Mesothelial cell of epicardium (in vitro differentiated cells): ENCODE results near the gene CTTNBP2NL. TPM values are rescaled to one million over a fixed set of nuclear protein-coding genes. Genes with fewer than 3 reads are reported as not detected.
A peak's percentile ranks its signal among the peaks of the same experiment; 100 is the strongest.

Source experiments
- DNase-seq, 2 experiments: peaks; one replicate each; pipeline ENCODE4 v3.0.0; 2021; ENCODE audit warnings: low spot score in 2 of 2; ENCODE audit not compliant: unreplicated experiment in 2 of 2
- H3K27ac Mint-ChIP-seq: 2 replicates; pipeline ENCODE4 v1.8.0; 2021; ENCODE audit warnings: mixed read lengths
- H3K27me3 Mint-ChIP-seq: 2 replicates; pipeline ENCODE4 v1.8.0; 2021; ENCODE audit warnings: low read depth, mixed read lengths
- H3K36me3 Mint-ChIP-seq: 2 replicates; pipeline ENCODE4 v1.8.0; 2021; ENCODE audit warnings: mixed read lengths
- H3K4me1 Mint-ChIP-seq: 2 replicates; pipeline ENCODE4 v1.8.0; 2021; ENCODE audit warnings: mixed read lengths
- H3K4me3 Mint-ChIP-seq: 2 replicates; pipeline ENCODE4 v1.8.0; 2021; ENCODE audit warnings: mild to moderate bottlenecking, moderate library complexity, mixed read lengths
- H3K9me3 Mint-ChIP-seq: 2 replicates; pipeline ENCODE4 v1.8.0; 2021; ENCODE audit warnings: mixed read lengths
- total RNA-seq: library from RNA; stranded (reverse); gene quantifications from 3 replicates; pipeline ENCODE4 v1.2.1, GENCODE V29; 2021
- TF ChIP-seq, protein P1 (sequence below): fragments of 200-600 bp; sonication (generic); IDR thresholded peaks from one replicate; pipeline ENCODE4 v1.5.0; 2021; ENCODE audit warnings: antibody characterized with exemption; ENCODE audit not compliant: unreplicated experiment

CTTNBP2NL gene
- total RNA-seq, 1 donor from 2014 or later: 65.4 TPM

DNA sequence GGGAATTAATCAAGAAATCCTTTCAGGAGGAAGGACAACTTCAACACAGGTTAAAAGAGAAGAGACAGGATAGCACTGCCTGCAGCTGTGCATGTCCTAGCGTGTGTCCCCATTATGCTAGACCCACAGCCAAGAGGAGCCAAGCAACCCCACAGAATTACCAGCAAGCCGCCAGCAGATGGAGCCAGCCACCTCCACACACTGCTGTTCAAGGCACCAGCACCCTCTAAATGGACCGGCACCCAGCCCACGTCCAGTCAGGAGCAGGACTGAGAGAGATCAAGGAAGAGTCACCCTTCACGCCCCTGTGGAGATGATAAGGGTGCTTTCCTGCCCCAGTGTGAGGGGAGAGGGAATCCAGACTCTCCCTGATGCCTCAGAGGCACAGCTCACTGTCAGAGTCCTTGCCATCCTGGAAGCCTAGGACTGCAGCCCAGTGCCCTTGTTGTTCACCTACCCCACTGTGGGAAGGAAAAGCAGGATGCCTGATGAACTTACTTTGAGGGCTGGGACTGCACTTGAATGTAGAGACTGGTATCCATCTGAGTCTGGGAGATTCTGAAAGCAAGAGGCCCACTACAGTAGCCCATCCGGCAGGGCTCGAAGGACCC lies 37.1 kb upstream of the CTTNBP2NL start:
- peaks cover 19% of the 10 kb centered on the region for H3K4me1 Mint-ChIP-seq
- H3K36me3 Mint-ChIP-seq: no peaks in the 10 kb centered on the region
- DNase-seq: peak in 1 of 2 experiments; percentile 56
- peaks cover 12% of the 10 kb centered on the region for H3K27me3 Mint-ChIP-seq
- TF ChIP-seq, protein P1, sequence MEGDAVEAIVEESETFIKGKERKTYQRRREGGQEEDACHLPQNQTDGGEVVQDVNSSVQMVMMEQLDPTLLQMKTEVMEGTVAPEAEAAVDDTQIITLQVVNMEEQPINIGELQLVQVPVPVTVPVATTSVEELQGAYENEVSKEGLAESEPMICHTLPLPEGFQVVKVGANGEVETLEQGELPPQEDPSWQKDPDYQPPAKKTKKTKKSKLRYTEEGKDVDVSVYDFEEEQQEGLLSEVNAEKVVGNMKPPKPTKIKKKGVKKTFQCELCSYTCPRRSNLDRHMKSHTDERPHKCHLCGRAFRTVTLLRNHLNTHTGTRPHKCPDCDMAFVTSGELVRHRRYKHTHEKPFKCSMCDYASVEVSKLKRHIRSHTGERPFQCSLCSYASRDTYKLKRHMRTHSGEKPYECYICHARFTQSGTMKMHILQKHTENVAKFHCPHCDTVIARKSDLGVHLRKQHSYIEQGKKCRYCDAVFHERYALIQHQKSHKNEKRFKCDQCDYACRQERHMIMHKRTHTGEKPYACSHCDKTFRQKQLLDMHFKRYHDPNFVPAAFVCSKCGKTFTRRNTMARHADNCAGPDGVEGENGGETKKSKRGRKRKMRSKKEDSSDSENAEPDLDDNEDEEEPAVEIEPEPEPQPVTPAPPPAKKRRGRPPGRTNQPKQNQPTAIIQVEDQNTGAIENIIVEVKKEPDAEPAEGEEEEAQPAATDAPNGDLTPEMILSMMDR: peak; percentile 39
- H3K27ac Mint-ChIP-seq: no peak overlapping the region
- H3K9me3 Mint-ChIP-seq: no peaks in the 10 kb centered on the region
- no peak overlapping the region for H3K4me3 Mint-ChIP-seq

DNA sequence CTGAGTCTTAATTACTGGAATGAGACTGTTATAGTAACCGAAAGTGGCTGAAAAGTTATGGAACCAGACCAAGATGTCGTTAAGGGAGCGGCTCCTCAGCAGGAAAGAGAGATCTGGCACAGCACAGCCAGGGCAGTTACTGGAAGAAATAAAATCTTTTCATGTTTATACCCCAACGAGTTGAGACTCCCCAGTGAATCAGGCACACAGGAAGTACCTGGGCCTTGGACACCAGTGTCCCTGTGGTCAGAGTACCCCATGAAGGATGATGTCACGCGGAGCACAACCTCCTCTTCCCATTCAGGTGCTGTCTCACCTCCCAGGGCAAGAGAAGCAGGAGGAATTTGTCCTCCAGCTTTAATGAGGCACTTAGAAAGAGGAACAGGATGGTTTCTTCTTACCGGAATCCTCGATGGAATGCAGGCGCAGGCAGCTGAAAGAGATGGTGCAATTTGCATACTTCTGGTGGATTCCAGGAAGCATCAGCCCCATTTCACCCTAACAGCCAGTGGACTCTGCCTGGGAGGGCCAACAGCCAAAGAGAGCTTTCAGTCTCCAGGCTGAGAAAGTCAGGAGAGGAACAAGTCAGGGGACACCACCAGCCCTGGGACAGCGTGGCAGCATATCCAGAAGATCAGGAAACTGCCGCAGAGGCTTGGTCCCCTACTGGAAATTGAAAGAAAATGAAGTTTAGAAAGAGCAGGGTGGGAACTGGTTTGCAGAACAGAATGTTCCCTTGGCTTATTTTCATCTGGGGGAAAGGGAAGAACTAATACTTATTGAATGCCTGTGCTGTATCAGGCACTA lies 35.9 kb upstream of the CTTNBP2NL start:
- H3K27me3 Mint-ChIP-seq: peaks cover 9% of the 10 kb centered on the region
- H3K4me1 Mint-ChIP-seq: peaks cover 19% of the 10 kb centered on the region
- no peak for DNase-seq
- H3K27ac Mint-ChIP-seq: peak overlapping the region; percentile 84
- TF ChIP-seq, protein P1: no peak
- H3K9me3 Mint-ChIP-seq: no peaks in the 10 kb centered on the region
- H3K4me3 Mint-ChIP-seq: no peak overlapping the region
- no peaks in the 10 kb centered on the region for H3K36me3 Mint-ChIP-seq

DNA sequence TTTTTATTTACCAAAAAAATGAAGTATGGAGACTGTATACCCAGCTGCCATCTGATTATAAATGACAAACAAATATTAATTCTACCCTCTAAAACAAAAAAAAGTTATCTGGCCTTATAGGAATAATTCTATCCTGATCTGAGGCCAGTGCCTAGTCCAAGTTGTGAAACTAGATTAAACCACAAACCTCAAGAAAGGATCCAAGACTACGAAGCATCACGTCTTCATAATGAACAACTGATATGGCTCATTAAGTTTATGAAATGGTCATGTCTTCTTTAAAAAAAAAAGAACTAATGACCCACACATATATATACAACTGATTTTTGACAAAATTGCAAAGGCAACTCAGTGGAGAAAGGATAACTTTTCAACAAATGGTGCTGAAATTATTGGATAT lies 32.4 kb upstream of the CTTNBP2NL start:
- H3K27me3 Mint-ChIP-seq: peaks cover 19% of the 10 kb centered on the region
- H3K4me1 Mint-ChIP-seq: peaks cover 19% of the 10 kb centered on the region
- no peak overlapping the region for H3K4me3 Mint-ChIP-seq
- H3K9me3 Mint-ChIP-seq: no peaks in the 10 kb centered on the region
- TF ChIP-seq, protein P1: no peak
- no peak for DNase-seq
- no peaks in the 10 kb centered on the region for H3K36me3 Mint-ChIP-seq
- H3K27ac Mint-ChIP-seq: no peak overlapping the region

DNA sequence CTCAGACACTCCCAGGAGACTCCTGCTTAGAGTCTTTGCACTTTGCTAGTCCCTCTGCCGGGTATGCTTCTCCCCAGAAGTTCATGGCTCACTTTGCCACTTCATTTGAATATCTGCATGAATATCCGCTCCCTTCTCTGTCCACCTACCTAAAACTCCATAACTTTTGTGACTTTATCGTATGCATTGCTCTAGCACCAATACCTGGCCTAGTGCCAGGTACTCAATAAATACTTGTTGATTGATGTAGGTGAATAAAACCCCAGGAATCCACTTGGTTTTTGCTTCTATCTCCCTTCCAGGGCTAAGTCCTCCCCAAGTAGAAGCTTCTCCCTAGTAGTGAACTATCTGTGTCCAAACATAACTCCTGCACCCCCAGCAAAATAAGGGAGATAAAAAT lies 27.8 kb upstream of the CTTNBP2NL start:
- Mint-ChIP-seq H3K27ac (no peak overlapping the region), H3K36me3 (no peaks in the 10 kb centered on the region), H3K9me3 (no peaks in the 10 kb centered on the region), H3K4me1 (peaks cover 6% of the 10 kb centered on the region), H3K27me3 (peaks cover 46% of the 10 kb centered on the region), H3K4me3 (no peak overlapping the region)
- DNase-seq: no peak
- TF ChIP-seq, protein P1: no peak

DNA sequence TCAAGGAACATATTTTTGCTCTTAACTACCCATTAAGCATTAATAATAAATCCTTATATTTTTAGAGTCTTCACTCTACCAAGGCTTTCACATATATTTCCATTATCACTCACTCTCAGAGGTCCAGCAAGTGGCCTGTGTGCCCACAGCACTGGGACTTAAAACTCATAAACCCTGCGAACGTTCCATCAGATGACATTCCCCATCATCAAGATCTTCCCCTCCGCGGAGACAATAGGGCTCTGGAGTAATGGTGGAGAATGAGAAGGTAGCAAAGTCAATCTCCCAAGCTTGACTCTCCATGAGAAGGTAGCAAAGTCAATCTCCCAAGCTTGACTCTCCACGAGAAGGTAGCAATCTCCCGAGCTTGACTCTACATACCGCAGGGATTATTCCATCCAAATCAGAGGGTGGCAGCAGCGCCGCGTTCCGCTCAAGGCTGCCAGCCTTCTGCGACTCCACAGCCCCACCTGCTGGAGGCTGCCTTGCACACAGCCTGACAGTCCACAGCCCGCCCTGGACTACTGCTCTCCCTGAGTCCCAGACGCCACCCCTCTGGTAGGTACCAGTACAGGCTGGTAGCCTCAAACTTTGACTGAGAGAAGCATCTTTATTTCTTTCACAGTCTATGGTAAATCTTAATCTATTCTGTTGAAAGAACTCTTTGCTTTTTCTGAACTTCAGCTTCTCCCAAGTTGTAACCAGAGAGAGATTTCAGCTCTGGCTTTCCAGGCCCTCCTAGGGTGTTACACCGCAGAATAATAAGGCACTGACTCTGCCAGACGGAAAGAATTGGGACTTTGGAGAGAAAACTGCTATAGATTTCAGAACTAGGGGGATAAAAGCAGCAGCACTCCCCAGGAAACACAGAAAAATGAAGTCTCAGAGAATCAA lies 26.4 kb upstream of the CTTNBP2NL start:
- no peak overlapping the region for H3K4me3 Mint-ChIP-seq
- H3K9me3 Mint-ChIP-seq: no peaks in the 10 kb centered on the region
- peaks cover 6% of the 10 kb centered on the region for H3K4me1 Mint-ChIP-seq
- H3K27me3 Mint-ChIP-seq: peaks cover 54% of the 10 kb centered on the region
- H3K27ac Mint-ChIP-seq: no peak overlapping the region
- DNase-seq: peak; percentile 78 to 93
- H3K36me3 Mint-ChIP-seq: no peaks in the 10 kb centered on the region
- TF ChIP-seq, protein P1: peak; percentile 86
